OCI-M2 (cell line): Measurements from ENCODE around the gene RASL11A.
"Not testable (repeated sequence)": the region's sequence is repeated elsewhere in the genome, so short reads cannot be mapped to it uniquely, and the experiment has no call there.

Experiments used
- DNase-seq: peaks from one replicate; lab custom pipeline; 2025; ENCODE audit not compliant: unreplicated experiment; lab: John Stamatoyannopoulos, UW

RASL11A gene

GRCh38 chr13:27298849-27299248 lies 28.2 kb downstream of the RASL11A start:
- DNase-seq, result no peak

- DNase-seq, result not testable (repeated sequence)
These were observed 29.8 kb downstream of the RASL11A start for GRCh38 chr13:27300406-27300805.

- DNase-seq, result no peak
These were observed 30.4 kb downstream of the RASL11A start for GRCh38 chr13:27300941-27301586.

- DNase-seq, result no peak
These were observed 32.1 kb downstream of the RASL11A start for GRCh38 chr13:27302643-27303262.

- no peak for DNase-seq
These were observed 33.5 kb downstream of the RASL11A start for GRCh38 chr13:27304099-27304498.

- no peak for DNase-seq
These were observed 34.0 kb downstream of the RASL11A start for GRCh38 chr13:27304611-27305010.

- DNase-seq, result no peak
These were observed 35.7 kb downstream of the RASL11A start for GRCh38 chr13:27306364-27306763.

- no peak for DNase-seq
These were observed 38.3 kb downstream of the RASL11A start for GRCh38 chr13:27308941-27309340.

- no peak for DNase-seq
These were observed 38.9 kb downstream of the RASL11A start for GRCh38 chr13:27309401-27309958.

- DNase-seq, result no peak
These were observed 39.5 kb downstream of the RASL11A start for GRCh38 chr13:27309967-27310598.

- DNase-seq, result no peak
These were observed 40.3 kb downstream of the RASL11A start for GRCh38 chr13:27310946-27311345.

GRCh38 chr13:27311518-27312210 lies 41.0 kb downstream of the RASL11A start:
- no peak for DNase-seq

- no peak for DNase-seq
These were observed 43.1 kb downstream of the RASL11A start for GRCh38 chr13:27313770-27314169.

GRCh38 chr13:27319404-27319803 lies 48.8 kb downstream of the RASL11A start:
- no peak for DNase-seq

GRCh38 chr13:27321468-27322431 lies 51.1 kb downstream of the RASL11A start:
- DNase-seq, result no peak

- DNase-seq, result not testable (repeated sequence)
These were observed 51.8 kb downstream of the RASL11A start for GRCh38 chr13:27322443-27322842.
